NCI-H2029 treated with DMSO at 0.1 percent for 48 hours (cell line): ENCODE data around the gene TMEM175.

Experiments used
- DNase-seq: peaks from one replicate; lab custom pipeline; 2025; lab: John Stamatoyannopoulos, UW

Gene TMEM175

GRCh38 chr4:1004071-1004418 is 71.8 kb downstream of the TMEM175 start:
- DNase-seq = no peak

- DNase-seq = no peak
Observed at GRCh38 chr4:1004557-1005485, 72.6 kb downstream of the TMEM175 start.

GRCh38 chr4:1006856-1007255 is 74.6 kb downstream of the TMEM175 start:
- no peak for DNase-seq
